Right lobe of liver (tissue), 6 donors: ENCODE measurements around the gene PSMD1. TPM values are rescaled to one million over a fixed set of nuclear protein-coding genes. Genes with fewer than 3 reads are reported as not detected.
A peak's percentile ranks its signal among the peaks of the same experiment; 100 is the strongest.

Experiments
- ATAC-seq, 4 donors: fragments of 200-7000 bp; cut with Tn5 transposase; one replicate each; pipeline ENCODE4 v1.9.1; 2020; ENCODE audit warnings: mild to moderate bottlenecking in 4 of 4, moderate library complexity in 4 of 4
- DNase-seq, 3 donors: peaks; one replicate each; pipeline ENCODE4 v3.0.0-alpha.2; 2020
- H3K27ac ChIP-seq, 3 donors: fragments of 200-600 bp; one replicate each; pipeline ENCODE4 v1.8.0; 2022
- H3K27me3 ChIP-seq, 2 donors: fragments of 200-600 bp; one replicate each; pipeline ENCODE4 v1.8.0; 2022
- H3K36me3 ChIP-seq, 4 donors: fragments of 200-600 bp; sonication (generic) in 1 of 4; one replicate each; pipeline versions ENCODE4 v1.5.1 to v1.8.0; 2017 to 2022; ENCODE audit warnings: control low read depth in 1 of 4
- H3K4me1 ChIP-seq, 4 donors: fragments of 200-600 bp; sonication (generic) in 1 of 4; one replicate each; pipeline versions ENCODE4 v1.5.1 to v1.8.0; 2017 to 2022; ENCODE audit warnings: control low read depth in 1 of 4
- H3K4me3 ChIP-seq, 3 donors: fragments of 200-600 bp; one replicate each; pipeline ENCODE4 v1.8.0; 2022
- H3K9me3 ChIP-seq, 4 donors: fragments of 200-600 bp; sonication (generic) in 1 of 4; one replicate each; pipeline versions ENCODE4 v1.5.1 to v1.8.0; 2017 to 2022; ENCODE audit warnings: control low read depth in 1 of 4
- POLR2A ChIP-seq: fragments of 450-650 bp; IDR thresholded peaks from one replicate; pipeline ENCODE4 v1.6.1; 2017; ENCODE audit warnings: antibody characterized with exemption, mild to moderate bottlenecking
- WGBS: methylation state at CpG from one replicate; pipeline ENCODE4 v1.1.6; 2018; ENCODE audit warnings: low coverage, low lambda C conversion rate; ENCODE audit not compliant: insufficient coverage; ENCODE audit errors: missing lambda C conversion rate; 5-methylcytosine and 5-hydroxymethylcytosine counted together
- intact Hi-C, 2 donors: fragments of 100-400 bp; cut with DNase I; formaldehyde crosslinking; loops; one replicate each; pipeline versions ENCODE4 v1.11.2 to v1.14.1; 2022
- total RNA-seq, 6 experiments: library from RNA; depleted of rRNA in 2 of 6; stranded (reverse); fragments of >200 nt in 2 of 6; fragmentation: NEBNext Ultra II Directional in 3 of 6; extraction: Animal tissue kit (Norgen Biotek cat#: 25700) in 3 of 6; gene quantifications; one replicate each; pipeline versions ENCODE4 v1.1.0 to v1.2.4, GENCODE V29; 2016 to 2023
- TF ChIP-seq, protein P1 (sequence below), 4 donors: fragments of 200-600 bp in 3 of 4; fragments of 450-650 bp in 1 of 4; IDR thresholded peaks; one replicate each; pipeline versions ENCODE4 v1.5.1 to v1.8.0; 2016 to 2022; ENCODE audit warnings: antibody characterized with exemption in 4 of 4, mild to moderate bottlenecking in 2 of 4
- donor health status: DM: no; HTN: yes; CAD: no.
- donor health status: DM: no; HTN: no; CAD: no.
- donor health status: DM: no; HTN: no; CAD: no.
- donor health status: DM: no; HTN: yes; CAD: no.
- donor health status: DM: no; HTN: yes; CAD: no.

Gene PSMD1
- total RNA-seq, 6 experiments from 2014 or later: 46.4 to 62.3 (median 55.5) TPM

GRCh38 chr2:231197706-231198290 is 141.1 kb downstream of the PSMD1 start:
- Histone ChIP-seq H3K4me3 (peak overlapping the region; percentile 56 to 75 (median 67)), H3K27me3 (no peaks in the 10 kb centered on the region), H3K4me1 (peaks cover 0 to 6% (median 0%) of the 10 kb centered on the region in 4 donors), H3K36me3 (no peaks in the 10 kb centered on the region), H3K9me3 (no peaks in the 10 kb centered on the region), H3K27ac (no peak overlapping the region)
- intact Hi-C loops: loop anchor here in 1 of 2 donors (10.0 kb wide), 1 partner anchor 93 kb away; no protein-coding TSS in a partner anchor
- 3% methylated on average over 8 of the region's 11 CpGs for WGBS
- TF ChIP-seq, protein P1, sequence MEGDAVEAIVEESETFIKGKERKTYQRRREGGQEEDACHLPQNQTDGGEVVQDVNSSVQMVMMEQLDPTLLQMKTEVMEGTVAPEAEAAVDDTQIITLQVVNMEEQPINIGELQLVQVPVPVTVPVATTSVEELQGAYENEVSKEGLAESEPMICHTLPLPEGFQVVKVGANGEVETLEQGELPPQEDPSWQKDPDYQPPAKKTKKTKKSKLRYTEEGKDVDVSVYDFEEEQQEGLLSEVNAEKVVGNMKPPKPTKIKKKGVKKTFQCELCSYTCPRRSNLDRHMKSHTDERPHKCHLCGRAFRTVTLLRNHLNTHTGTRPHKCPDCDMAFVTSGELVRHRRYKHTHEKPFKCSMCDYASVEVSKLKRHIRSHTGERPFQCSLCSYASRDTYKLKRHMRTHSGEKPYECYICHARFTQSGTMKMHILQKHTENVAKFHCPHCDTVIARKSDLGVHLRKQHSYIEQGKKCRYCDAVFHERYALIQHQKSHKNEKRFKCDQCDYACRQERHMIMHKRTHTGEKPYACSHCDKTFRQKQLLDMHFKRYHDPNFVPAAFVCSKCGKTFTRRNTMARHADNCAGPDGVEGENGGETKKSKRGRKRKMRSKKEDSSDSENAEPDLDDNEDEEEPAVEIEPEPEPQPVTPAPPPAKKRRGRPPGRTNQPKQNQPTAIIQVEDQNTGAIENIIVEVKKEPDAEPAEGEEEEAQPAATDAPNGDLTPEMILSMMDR (IDR thresholded peaks at IDR 0.05): no peak
- no peak for TF ChIP-seq POLR2A
- DNase-seq: no peak
- no peak for ATAC-seq

DNA sequence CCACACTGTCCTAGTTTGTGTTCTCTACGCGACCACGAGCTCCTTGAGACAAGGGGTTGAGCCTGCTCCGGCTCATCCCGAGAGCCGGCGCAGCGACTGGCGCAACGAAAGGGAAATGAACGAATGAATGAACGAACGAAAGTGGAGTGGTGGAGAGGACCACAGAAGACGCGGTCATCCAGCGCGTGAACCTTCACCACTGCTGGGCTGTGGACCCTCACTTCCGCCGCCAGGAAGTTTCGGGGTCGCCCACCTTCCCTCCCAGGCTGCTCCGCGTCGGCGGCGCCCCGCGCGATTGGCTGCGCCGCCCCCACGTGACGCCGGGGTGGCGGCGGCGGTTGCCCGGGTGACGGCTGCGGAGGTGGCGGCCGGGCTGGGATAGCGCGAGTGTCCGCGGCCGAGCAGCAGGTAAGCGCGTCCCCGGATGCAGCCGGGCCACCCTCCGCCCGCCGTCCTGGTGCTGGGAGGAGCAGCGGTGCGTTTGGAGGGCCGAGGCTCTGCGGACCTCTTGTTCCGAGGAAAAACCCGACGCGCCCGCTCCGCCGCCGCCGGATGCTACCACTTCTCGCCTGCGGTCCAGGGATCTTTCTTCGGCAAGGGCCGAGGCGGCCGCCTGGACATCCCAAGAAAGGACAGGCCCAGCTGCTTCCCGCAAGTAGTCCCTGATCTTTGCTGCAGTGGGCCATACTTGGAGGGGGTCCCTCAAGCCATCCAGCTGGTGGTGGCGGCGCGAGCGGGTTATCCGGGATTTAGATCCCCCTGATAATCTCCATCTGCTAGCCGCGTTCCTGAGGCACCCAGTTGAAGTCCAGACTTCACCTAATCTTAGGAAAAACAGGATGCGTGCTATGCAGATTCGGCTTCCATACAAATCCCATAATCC is 141.9 kb downstream of the PSMD1 start, which contains the start of gene ARMC9:
Gene ARMC9, plus strand, starts transcription at position 341 of the 883 bp plus-strand sequence. CDS start 7,608 bp downstream, outside the sequence.
- Histone ChIP-seq H3K36me3 (no peaks in the 10 kb centered on the region), H3K4me3 (peak within 1 kb of the TSS; percentile 56 to 75 (median 67)), H3K27me3 (no peaks in the 10 kb centered on the region), H3K27ac (no peak within 1 kb of the TSS), H3K4me1 (peaks cover 0 to 6% (median 0%) of the 10 kb centered on the region in 4 donors), H3K9me3 (no peaks in the 10 kb centered on the region)
- 0% methylated on average over 16 of the region's 83 CpGs for WGBS
- ATAC-seq: peak; percentile 97 to 98 (median 97)
- TF ChIP-seq, protein P1 (IDR thresholded peaks at IDR 0.05): no peak
- peak; percentile 16 for TF ChIP-seq POLR2A
- intact Hi-C loops: loop anchor here in 1 of 2 donors (10.0 kb wide), 1 partner anchor 94 kb away; no protein-coding TSS in a partner anchor
- peak; percentile 81 to 84 (median 84) for DNase-seq

GRCh38 chr2:231199219-231199618 is 142.6 kb downstream of the PSMD1 start:
- H3K4me1 ChIP-seq: peaks cover 0 to 6% (median 0%) of the 10 kb centered on the region in 4 donors
- intact Hi-C loops: loop anchor here in 1 of 2 donors (10.0 kb wide), 1 partner anchor 94 kb away; no protein-coding TSS in a partner anchor
- no peak for DNase-seq
- H3K36me3 ChIP-seq: no peaks in the 10 kb centered on the region
- no peaks in the 10 kb centered on the region for H3K27me3 ChIP-seq
- H3K27ac ChIP-seq: no peak overlapping the region
- H3K4me3 ChIP-seq: peak overlapping the region; percentile 56 to 75 (median 67)
- no peak for TF ChIP-seq POLR2A
- TF ChIP-seq, protein P1 (IDR thresholded peaks at IDR 0.05): no peak
- no peaks in the 10 kb centered on the region for H3K9me3 ChIP-seq
- no peak for ATAC-seq
- WGBS: 41% methylated on average over 4 of the region's 5 CpGs

DNA sequence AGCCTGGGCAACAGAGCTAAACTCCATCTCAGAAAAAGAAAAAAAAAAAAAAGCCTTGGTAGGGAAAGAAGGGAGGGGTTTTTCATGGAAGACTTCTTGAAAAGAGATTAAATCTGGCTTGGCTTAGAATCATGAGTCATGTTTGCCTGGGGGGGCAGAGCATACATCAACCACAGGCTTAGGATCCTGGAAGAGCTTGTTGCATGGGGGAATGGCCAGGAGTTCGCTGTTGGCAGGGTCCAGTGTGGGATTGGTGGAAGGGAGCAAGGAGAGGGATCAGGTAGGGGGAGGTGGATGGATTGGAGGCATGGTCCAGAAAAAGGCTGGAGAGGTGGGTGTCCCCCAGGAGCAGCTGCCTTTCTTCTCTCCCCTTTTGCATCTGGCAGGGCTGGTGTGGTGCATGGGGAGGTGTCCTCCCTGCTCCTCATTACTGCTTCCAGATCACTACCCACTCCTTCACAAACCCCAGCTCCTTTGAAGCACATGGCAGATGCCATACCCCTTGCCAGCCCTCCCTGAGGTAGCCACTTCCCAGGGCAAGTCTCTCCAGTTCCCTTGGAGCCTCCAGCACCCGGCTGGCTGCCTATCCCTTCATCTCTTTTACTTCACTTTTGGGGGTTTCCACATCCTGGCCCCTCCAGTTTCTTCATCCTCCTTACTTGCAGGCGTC is 144.3 kb downstream of the PSMD1 start:
- H3K9me3 ChIP-seq: no peaks in the 10 kb centered on the region
- intact Hi-C loops: no loop called here
- DNase-seq (peak in 1 of 3 donors; percentile 17), ATAC-seq (no peak)
- no peaks in the 10 kb centered on the region for H3K36me3 ChIP-seq
- H3K4me3 ChIP-seq: no peak overlapping the region
- TF ChIP-seq, protein P1 (IDR thresholded peaks at IDR 0.05): no peak
- no peak for TF ChIP-seq POLR2A
- H3K27ac ChIP-seq: no peak overlapping the region
- H3K4me1 ChIP-seq: peaks cover 0 to 6% (median 0%) of the 10 kb centered on the region in 4 donors
- WGBS: 60% methylated on average over 2 of the region's 3 CpGs
- no peaks in the 10 kb centered on the region for H3K27me3 ChIP-seq
